Spleen (tissue), 7 donors: ENCODE measurements around the gene CABCOCO1.

ENCODE experiments used
- CTCF ChIP-seq, 11 experiments: fragments of 200-600 bp in 7 of 11; fragments of 450-650 bp in 4 of 11; sonication (generic) in 4 of 11; IDR thresholded peaks in 8 of 11; conservative IDR thresholded peaks in 3 of 11; 1 replicate in 7 of 11; 2 replicates in 4 of 11; pipeline versions ENCODE4 v1.4.0 to v1.8.0; 2016 to 2021; ENCODE audit warnings: antibody characterized with exemption in 11 of 11, inconsistent platforms in 4 of 11, mild to moderate bottlenecking in 1 of 11
- POLR2AphosphoS5 ChIP-seq, 3 donors: sonication (generic); formaldehyde crosslinking; IDR thresholded peaks; one replicate each; pipeline ENCODE4 v1.5.1; 2017; ENCODE audit warnings: antibody characterized with exemption in 3 of 3
- donor health status: DM: no; HTN: no; CAD: no; lungs with moderate emphysema.
- donor health status: DM: no; HTN: no; CAD: no.
- donor health status: DM: no; HTN: no; CAD: no.

- TF ChIP-seq CTCF (IDR thresholded peaks at IDR 0.05 in 8 of 11, conservative IDR thresholded peaks at IDR 0.05 in 3 of 11) (no peak), POLR2AphosphoS5 (IDR thresholded peaks at IDR 0.05) (no peak)
Measured at GRCh38 chr10:61757001-61757400, 94.3 kb downstream of the CABCOCO1 start.
